GM19193 (cell line): Measurements from ENCODE around the gene TUBGCP3.

Experiments used
- POLR2A ChIP-seq: IDR thresholded peaks from 4 replicates; pipeline ENCODE4 v1.6.1; 2011; ENCODE audit not compliant: insufficient read depth, insufficient read length; ENCODE audit errors: extremely low read depth

TUBGCP3 gene

GRCh38 chr13:112448621-112449544 is 139.1 kb downstream of the TUBGCP3 start:
- no peak for TF ChIP-seq POLR2A

DNA sequence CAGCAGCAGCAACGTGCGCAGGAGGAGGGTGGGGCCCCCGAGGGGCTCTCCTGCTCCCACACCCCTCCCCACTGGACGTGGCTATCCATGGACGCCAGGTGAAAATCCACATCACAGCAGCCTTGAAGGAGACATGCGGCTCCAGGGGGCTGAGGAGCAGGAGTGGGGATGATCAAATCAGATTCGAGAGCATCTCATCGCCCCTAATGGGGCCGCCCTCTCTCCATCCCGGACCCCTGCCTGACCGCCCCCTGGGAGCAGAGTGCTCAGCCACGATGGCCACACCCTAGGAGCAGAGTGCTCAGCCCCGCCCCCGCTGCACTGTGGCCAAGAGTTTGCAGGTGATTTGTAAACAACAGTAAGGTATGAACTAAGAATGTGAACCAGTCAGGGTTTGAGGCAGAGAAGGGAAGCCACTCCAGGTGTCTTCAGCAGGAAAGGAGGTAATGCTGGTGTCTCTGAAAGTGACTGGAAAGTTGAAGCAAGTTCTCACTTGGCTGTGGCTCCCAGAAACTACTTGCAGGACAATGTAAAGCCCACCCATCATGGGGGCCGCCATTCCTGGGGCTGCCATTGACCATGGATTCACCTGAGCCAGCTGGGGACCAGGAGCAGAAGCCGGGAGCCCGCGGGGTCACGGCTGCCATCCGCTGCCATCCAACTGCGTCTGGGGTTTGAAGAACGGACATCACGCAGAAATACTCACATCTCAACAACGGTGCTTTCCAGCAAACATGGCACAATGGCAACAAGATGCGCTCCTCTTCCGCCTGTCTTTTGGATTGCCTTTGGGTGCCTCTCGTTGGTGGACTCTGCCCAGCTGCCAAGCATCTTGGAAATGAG is 140.0 kb downstream of the TUBGCP3 start:
- no peak for TF ChIP-seq POLR2A

- TF ChIP-seq POLR2A = no peak
Observed at GRCh38 chr13:112447306-112447705, 140.6 kb downstream of the TUBGCP3 start.

GRCh38 chr13:112446867-112447266 is 141.1 kb downstream of the TUBGCP3 start:
- TF ChIP-seq POLR2A = no peak

GRCh38 chr13:112446347-112446861 is 141.5 kb downstream of the TUBGCP3 start:
- no peak for TF ChIP-seq POLR2A

DNA sequence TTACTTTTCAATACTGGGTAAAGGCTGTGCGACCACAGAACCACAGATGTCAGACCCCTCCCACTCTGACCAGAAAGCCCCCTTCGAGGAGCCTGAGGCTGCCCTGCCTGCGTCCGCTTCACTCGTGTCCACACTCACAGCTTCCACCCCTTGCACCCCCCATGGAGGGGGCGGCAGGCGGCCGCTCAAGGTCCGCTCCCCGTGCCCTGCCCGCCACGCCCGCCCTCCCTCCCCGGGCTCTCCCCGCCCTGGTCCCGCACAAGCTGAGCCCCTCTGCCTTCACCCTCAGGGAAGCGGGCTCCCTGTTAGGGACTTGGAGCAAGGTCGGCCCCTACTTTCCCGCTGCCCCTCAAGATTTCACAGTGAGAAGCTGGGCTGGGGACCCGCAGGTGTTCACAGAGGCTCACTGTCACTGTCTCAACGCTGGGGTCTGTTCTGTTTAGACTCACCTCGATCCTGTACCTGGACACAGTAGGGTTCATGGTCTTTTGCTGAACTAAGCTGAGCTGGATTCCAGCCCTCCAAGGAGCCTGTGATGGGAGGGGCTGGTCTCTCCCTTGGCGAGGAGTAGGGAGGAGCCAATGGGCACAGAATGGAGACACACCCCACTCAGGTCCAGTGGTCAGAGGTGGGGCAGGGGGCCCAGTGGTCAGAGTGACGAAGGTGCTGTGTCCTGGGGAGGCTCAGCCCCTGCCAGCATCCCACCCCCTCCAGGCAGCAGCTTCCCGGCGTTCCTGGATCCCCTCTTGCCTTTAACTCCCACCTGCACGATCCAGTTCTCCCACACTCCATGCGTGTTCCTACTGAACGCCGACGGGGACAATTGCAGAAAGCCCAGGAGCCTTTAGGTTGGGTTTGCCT is 142.3 kb downstream of the TUBGCP3 start:
- no peak for TF ChIP-seq POLR2A

- TF ChIP-seq POLR2A = no peak
Observed at GRCh38 chr13:112444416-112445399, 143.2 kb downstream of the TUBGCP3 start.

- TF ChIP-seq POLR2A = no peak
Observed at GRCh38 chr13:112443995-112444311, 144.0 kb downstream of the TUBGCP3 start.

DNA sequence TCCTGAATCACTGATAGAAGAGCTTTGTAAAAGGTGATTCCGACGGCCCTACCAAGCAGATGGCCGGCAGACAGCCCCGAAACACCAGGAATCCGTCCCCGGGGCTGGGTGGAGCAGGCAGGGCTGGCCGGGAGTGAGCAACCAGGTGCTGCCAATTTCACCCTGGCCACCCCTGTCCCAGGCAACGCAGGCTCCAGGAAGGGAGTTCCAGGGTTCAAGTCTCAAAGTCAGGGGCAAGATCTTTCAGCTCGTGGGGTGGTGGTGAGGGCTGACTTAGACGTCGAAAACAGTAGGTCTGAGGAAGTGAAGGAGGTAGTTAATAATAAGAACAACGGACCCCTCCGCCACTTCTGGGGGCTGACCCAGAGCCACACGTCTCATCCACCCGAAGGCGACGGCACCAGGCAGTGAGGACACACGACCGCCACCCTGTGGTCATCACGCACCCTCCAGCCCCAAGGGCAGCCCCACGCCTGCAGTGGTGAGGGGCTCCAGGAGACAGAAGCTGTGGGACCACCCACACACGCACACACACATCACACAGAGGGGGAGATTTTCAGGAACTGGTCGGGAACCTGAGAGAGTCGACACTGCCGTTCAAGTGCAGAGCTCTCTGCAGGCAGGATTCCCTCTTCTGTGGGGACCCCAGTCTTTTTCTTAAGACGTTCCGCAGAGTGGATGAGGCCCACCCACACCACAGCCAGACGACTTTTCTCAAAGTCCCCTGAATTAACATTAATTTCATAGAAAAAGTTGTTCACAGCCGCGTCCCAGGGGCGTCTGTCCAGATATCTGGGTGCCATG is 144.6 kb downstream of the TUBGCP3 start:
- TF ChIP-seq POLR2A = no peak

GRCh38 chr13:112442483-112443090 is 145.4 kb downstream of the TUBGCP3 start:
- no peak for TF ChIP-seq POLR2A

- TF ChIP-seq POLR2A = no peak
Observed at GRCh38 chr13:112441779-112442310, 146.1 kb downstream of the TUBGCP3 start.

GRCh38 chr13:112441226-112441625 is 146.7 kb downstream of the TUBGCP3 start:
- TF ChIP-seq POLR2A = no peak
